Stimulated activated CD4-positive, alpha-beta T cell treated with anti-CD3 and anti-CD28 coated beads, Interleukin-2, amount 100 ng/mL, for 48 hours (primary cell): ENCODE data around the gene SYPL1.

Experiments
- DNase-seq, 2 donors: peaks; one replicate each; pipeline ENCODE4 v3.0.0-alpha.2; 2020

Gene SYPL1

DNA sequence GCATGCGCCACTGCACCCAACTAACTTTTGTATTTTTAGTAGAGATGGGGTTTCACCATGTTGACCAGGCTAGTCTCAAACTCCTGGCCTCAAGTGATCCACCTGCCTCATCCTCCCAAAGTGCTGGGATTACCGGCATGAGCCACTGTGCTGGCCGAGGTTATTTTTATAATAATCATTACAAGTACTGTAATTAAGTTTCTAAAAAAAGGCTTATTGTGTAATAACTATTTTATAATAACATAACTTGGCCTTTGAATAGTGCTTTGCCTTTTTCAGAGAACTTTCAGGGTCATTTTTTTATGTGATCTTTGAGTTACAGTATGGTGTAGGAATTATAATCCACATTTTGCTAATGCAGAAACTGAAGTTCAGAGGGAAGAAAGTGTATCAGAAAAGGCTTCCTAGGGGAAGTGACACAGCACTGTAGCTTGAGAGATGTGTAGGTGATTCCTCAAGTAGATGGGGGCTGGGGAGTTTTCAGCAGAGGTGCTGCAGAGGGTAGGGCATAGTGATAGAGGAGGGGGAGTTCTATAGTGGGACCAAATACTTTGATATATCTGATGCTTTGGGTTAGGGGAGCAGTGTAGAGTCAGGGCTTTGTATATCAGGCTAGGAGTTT is 9.2 kb upstream of the SYPL1 start:
- DNase-seq, result no peak

DNA sequence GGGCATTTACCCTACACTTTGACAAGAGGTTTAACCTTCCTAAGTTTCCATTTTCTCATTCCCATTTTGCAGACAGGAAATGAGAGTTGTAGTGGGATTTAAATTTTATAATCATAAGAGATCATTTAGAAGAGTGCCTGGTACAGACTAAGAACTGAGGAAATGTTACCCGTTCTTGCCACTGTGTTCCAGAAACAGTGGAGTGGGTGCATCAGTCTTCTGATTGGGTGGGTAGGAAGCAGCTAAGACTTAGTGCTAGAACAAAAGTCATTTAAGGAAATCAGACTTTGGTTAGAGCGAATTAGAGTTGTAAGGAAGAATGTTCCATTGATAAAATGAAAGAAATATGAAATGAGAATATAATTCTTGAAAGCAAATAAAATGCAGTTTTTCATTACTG is 8.4 kb upstream of the SYPL1 start:
- DNase-seq, result no peak

DNA sequence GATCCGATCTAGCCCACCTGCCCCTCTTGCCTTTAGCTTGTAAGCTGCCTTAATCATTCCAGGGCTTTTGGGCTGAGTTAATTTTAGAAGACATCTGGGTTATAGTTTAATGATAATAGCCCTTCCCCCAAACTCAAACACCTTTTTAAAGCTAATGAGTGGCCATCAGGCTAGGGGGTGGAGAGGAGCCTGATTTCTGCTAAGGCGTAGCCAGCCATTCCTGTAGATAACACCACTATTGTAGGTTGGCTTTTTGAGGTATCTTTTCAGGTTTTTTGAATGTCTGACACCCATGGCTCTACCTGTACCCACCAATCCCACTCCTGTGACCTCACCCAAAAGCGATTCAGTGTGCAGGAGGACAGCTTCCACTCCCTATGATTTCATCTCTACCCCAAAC is 7.6 kb upstream of the SYPL1 start:
- no peak for DNase-seq

DNA sequence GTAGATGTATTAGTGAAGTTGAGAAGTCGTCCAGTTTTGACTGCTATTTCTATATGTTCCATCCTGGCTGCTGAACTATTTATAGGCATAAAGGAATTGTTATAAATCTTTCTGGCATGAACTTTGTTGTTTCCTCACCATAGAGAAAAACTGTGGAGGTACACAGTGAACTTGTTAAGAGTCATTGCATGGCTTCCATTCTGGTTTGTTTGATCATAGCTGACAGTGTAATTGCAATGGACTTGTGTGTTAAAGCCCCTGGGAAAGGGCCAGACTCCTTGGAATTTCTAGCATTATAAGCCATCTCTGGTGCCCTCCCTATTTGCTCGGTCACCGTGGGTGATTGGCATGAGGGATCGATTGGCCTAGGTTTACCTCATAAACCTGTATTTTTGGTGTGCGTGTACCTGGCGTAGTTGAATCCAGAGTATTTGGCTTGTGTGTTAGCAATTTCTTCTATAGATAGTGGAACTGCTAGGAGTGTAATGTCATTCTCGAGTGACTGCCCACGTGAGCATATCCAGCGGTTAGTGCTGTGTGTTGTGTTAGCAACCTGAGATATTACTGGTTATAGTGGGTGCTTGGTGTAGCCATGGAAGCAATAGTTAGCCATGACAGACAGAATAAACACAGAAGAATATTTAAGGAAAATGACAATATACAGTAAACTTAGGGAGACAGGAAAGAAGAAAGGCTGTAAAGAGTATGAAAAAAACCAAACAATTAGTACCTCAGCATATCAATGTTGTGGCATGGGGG is 5.9 kb upstream of the SYPL1 start:
- DNase-seq, result no peak

DNA sequence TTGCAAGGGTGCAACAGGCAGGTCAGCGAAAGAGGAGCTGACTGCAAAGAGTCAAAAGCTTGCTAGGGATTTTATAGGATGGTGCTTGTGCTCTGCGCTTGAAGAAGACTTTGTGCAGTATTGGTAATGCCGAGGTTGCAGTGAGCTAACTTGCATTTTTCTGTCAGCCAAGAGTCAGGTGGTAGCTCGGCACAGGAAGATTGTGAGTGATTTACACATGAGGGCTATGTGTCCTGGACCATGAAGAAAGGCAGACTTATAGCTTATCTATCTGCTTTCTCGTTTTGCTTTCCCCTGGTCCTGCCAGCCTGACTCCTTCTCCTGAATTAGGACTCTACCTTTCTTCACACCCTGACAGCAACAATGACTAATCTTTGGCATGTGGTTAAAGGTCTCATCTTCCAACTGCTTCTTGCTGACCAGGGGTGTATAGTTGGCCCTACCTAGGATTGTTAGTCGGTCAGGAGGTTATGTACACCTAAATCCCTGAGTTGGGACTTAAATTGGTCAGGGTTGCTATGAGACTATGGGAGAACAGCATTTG is 4.1 kb upstream of the SYPL1 start:
- DNase-seq, result no peak

DNA sequence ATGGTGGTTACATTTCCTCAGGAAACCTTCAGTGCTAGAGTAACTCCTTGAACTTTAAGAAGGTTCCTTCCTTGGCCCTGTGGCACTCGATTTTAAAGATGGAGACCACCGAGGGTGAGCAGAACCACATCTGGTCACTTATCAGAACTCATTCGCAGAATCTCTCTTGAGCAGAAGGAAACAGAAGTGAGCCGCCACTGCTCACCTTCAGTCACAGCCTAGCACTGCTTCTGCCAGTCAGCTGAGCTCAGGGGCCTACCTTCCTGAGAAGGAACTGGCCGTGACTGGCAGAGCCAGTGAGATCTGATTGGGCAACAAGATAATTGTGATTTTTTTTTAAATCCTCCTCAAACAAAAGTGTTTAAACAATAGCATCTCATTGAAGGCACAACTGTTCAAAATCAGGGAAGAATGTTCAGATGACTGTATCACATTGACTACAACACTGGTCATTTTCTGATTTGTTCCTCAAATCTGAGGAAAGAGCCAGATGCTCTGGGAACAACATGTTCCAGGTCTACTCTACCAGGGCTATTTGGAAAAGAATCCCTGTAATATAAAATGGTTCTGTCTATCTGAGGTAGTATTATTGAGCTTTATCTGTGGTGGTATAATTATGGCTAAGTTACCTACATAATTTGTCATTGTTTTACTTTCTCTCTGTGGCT is 2.7 kb upstream of the SYPL1 start:
- no peak for DNase-seq

DNA sequence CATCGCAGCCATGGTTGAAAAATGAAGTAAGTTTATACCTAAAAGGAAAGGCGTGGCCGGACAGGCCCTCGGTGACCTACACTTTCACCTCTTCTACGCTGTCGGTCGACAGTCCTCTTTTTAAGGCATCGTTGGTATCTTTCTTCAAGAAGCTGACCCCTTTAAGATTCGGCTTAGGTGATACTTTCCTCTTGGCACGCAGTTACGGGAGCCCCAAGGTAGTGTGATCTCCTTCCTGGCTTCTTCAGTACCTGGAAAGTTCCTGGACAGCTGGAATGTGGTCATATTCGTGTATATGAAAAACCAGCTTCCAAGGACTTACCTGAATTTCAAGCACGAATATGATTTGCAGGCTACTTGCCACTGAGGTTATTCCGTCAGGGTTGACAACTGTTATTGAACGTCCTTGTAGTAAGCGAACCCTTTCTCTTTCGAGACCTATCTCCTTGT is 885 bp upstream of the SYPL1 start:
- DNase-seq, result no peak

DNA sequence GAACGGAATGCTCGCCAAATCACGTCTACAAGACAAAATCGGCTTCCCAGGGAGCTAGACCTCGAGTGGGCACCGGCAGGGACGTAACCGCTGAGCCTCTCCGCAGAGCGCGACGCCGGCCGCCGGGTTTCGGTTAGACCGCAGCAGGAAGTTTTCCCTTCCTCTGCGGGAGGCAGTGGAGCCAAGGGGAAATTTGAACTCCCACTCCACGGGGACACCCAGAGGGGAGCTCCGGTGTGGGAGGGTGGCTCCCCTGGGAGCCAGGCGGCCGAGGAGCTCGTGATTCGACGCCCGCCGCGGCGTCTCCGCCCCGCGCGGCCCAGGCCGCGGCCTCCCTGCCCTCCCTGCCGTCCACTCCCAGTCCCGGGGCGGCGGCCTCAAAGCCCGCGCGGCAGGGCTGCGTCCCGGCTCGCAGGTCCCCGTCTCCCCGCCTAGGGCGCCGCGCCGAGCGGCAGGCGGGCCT is 426 bp downstream of the SYPL1 start:
- DNase-seq, result peak; percentile 19 to 27

DNA sequence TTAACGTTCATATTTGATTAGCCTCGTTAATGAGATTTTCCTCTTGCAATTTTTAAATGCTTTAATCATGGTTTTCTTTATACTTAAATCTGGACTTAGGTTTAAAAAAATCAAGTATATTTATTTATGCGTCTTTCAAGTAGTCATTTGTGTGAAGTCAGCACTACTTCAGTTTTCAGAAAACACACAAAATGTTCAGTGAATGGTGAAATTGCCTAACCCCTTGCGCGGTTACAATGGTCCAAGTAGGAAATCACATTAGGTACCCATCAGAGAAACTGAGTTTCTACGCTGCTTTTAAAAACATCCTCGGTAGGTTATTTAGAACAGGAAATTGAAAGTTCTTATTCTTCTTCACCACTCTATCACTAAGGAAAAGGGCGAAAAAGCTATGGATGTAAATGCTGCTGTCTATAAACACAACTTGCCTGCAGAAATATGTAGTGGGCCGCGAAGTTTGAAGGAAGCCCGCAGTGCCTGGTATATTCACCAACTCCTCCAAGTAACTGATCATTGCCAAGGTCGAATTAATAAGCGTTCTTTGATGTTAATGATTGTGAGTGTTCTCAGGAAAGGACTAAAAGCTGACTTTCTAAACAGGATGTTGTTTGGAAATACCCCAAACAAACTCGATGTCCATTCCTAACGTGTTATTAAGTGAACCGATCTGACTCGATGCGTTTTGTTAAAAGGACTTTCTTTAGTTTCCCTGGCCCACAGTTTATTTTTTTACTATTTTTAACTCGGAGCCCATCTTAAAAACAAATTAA is 1.0 kb downstream of the SYPL1 start:
- no peak for DNase-seq

DNA sequence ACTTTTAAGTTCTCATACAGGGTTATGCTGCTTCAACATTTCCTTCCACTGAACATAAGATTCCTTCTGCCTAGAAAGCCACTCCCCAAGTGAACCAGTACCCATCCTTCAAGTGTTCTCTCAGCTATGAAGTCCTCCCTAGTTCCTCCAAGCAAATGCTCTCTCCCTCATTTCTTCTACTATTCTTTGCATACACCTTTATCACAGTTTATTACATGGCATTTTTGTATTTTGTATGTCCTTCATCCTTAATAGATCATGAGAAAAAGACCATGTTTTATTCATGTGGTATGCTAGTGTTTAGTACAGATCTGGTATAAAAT is 1.9 kb downstream of the SYPL1 start:
- no peak for DNase-seq

DNA sequence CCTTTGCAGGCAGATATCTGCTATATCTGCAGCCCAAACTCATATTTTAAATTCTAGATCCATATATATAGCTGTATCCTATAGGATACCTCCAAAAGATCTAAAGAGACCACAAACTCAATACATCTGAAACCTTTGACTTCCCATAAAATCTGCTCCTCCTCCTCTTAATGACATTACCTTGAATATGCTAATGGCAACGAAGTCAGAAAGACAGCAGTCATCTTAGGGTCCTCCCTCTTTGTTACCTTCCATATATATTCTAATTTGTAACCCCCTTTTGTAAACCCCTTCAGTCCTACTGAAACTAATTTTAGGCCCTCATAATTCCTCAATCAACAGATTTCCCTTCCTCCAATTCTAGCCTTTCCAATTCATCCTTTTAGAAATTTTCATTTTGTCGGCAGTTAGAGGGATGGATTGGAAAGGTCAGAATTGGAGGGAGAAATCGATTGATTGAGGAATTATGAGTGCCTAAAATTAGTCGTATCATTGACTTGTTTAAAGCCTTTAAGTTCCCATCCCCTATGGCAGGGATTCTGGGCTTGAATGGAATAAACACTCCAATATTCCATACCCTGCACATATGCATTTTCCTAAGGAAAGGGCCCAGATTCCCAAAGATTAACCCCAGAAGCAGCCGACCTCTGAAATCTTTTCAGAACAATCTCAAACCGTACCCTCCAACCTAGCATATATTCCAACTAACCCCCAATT is 2.4 kb downstream of the SYPL1 start:
- no peak for DNase-seq

DNA sequence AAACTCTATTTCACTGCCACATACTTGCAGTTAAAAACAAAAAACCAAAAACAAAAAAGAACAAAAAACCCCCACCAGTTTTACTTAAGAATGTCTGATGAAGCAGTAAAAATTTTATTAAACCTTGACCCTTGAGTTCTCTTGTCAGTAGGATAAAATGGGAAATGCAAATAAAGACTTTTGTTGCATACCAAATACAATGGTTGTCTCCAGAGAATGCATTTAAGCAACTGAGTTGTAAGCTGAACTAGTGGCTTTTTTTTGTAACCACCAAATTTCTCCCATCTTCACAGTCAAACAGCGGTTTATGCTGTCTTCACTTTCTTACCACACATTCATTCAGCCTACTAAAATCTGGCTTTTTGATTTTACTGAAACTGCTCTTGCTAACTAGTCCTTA is 3.1 kb downstream of the SYPL1 start:
- no peak for DNase-seq

DNA sequence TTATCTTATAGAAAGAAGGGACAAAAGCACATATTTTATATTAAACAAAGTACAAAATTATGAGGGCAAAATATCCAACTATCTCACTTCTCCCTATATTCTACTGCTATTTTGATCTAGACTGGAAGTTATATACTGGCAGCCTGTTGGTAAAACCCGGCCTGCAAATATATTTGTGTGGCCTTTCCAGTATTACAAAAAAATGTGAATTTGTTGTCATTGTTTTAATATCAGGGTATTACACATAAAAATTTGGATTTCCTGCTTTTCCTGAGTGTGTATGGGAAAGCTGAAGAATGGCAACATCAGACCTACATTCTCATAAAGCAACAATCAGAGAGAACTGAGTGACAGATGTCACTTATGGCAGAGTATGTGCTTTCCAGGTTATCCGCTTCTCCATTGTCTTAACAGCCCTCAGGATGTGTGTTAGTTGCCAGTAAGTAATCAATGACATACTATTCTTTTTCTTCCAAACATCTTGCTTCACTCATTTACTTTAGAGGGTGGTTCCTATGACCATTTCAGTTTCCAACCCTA is 7.3 kb downstream of the SYPL1 start:
- no peak for DNase-seq

DNA sequence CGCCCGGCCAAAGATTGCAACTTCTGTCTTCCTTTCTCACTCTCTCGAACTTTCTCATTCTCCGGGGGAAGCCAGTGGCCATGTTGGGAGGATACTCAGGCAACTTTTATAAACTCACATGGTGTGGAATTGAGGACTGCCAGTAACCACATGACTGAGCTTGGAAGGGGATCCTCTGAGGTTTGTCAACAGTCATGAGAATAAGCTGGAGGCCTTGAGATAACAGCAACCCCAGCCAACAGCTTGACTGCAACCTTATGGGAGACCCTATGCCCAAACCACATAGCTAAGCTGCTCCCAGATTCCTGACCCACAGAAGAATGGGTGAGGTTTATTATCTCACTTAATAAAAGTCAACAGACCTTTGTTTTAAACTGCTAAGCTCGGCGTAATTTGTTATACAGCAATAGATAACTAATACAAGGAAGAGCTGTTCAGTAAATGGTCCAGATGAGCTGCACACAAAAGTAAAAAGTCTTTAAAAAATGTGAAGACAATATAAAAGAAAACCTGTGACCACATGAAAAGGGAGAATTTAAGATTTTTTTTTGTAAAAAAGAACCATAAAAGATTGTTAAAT is 9.6 kb downstream of the SYPL1 start:
- DNase-seq, result no peak

DNA sequence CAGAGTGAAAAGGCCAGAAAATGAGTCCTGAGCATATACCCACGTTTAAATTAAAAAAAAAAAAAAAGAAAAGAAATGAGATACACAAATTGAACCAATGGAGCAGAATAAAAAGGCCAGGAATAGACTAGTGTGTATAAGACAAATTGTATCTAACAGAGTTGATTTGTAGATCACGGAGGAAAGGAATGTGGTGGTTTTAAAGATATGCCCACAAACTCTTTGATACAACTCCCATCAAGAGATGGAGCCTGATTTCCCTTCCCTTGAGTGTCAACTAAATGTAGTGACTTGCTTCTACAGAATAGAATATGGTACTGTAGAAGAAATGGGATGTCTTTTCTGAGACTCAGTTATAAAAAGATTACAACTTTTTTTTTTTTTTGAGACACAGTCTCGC is 10.4 kb downstream of the SYPL1 start:
- DNase-seq, result no peak

DNA sequence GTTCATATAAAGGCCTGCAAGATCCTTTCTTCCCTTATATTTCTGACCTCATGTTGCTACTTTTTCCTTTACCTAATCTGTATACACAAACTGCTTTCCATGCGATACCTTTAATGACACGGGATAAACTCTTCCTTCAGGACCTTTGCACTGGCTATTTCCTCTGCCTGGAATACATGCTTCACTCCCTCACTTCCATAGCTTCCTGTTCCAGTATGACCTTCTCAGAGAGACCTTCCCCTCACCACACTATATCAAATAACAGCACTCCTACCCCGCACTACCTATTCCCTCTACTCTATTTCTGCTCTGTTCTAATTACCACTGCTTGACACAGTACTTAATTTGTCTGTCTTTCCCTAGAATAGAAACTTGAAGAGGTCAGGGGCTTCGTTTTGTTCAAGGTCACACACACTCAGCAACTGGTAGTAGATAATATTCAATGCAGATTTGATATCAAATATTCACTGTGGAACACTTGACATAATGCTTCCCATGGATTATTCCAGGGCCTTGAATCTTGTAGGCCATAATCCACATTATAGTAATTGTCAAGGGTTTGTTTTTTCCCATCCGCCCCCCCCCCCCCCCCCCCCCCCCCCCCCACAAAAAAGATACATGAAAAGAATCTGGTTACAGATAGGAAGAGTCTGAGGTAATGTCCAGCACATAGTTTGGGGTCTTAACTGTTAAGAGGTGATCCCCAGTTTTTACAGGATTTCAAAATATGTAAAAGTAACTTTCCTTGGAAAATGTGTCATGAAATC is 11.1 kb downstream of the SYPL1 start:
- no peak for DNase-seq

DNA sequence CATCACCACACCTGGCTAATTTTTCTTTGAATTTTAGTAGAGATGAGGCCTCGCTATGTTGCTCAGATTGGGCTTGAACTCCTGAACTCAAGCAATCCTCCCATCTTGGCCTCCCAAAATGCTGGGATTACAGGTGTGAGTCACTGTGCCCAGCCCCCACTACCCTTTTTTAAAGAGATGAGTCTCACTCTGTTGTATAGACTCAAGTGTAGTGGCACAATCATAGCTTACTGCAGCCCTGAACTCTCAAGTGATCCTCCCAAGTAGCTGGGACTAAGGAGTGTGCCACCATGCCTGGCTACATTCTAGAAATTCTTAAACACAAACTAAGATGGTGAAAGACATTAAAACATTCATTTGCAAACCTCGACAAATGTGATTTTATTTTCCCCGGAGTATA is 12.6 kb downstream of the SYPL1 start:
- DNase-seq, result no peak

DNA sequence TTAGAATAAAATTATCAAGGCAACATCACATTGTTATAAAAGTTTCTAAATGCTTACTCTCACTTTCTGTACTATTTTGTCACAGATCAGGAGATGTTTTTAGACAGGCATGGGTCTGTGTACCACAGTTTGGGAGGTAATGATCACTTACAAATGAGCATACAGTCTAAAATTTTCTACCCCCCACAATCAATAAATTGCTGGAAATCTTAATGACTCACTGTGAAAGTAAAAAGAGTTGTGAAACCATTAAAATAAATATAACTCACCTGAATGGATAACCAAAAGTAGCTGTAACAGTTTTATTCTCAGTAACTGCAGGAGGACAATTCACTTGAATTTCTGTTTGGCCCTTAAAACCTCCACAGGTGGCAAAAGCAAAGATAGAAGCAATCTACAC is 13.2 kb downstream of the SYPL1 start:
- DNase-seq, result no peak

DNA sequence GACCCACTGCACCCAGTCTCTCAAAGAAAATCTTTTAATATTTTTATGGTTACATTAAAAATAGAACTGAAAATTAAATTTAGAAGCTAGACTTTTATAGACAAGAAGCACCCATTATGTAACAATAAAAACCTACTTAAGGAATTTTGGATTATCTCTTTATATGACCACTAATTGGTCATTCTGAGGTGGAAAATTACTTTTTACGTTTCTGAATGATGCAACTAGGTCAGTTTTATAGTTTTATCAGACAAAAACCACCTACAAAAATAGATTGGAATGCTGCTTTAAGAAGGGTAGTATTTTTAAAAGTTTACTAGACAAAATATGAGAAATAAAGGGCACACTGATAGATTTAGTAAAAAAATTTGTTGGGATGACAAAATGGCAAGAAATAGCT is 16.5 kb downstream of the SYPL1 start:
- DNase-seq, result no peak

DNA sequence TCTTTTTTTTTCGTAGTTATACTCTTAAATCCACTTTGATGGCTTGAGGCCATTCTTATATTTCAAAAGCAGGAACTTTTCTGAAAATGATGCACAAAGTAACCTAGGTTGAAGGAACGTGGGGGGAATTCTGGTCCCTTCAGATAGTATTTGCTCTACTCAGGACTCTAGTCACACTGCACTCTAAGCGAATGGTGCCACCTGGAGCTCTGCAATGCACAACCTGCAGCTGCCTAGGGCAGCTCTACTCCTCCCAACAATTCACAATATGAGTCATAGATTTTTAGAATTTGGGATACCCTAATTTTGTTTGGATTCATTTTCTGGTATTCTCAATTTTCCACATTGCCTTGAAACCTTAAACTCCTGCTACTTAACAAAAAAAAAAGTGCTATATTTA is 17.3 kb downstream of the SYPL1 start:
- DNase-seq, result no peak

DNA sequence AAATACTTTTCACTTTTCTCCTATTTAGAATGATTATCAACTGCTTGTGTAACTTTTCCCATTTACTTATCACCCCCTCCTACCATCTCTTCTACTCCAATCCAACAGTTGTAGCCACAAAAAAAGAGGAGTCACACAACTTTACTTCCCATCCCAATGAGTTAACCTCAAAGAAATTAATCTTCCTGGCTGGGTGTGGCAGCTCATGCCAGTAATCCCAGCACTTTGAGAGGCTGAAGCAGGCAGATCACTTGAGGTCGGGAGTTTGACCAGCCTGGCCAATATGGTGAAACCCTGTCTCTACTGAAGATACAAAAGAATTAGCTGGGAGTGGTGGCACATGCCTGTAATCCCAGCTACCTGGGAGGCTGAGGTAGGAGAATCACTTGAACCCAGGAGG is 19.9 kb downstream of the SYPL1 start:
- no peak for DNase-seq
